H1 (cell line): ENCODE data around the gene BABAM2. TPM values are rescaled to one million over a fixed set of nuclear protein-coding genes. Genes with fewer than 3 reads are reported as not detected.

Source experiments
- CTCF ChIA-PET: fragments of 300-600 bp; sonication (Branson Sonifier 250); formaldehyde crosslinking; loops from one replicate; lab custom pipeline; 2021; ENCODE audit not compliant: partially characterized antibody; lab: Charles Lee
- POLR2A ChIA-PET: fragments of 300-600 bp; sonication (Branson Sonifier 250); formaldehyde crosslinking; loops from one replicate; lab custom pipeline; 2021; ENCODE audit warnings: inconsistent platforms; ENCODE audit not compliant: partially characterized antibody; lab: Charles Lee
- DNase-seq, 2 experiments: peaks; one replicate each; pipeline versions ENCODE4 v3.0.0 to v3.0.0-alpha.2; 2010 to 2022; ENCODE audit warnings: low spot score in 2 of 2, low read depth in 1 of 2, mixed read lengths in 1 of 2
- FAIRE-seq: peaks from 2 replicates; lab custom pipeline; 2011; peaks lifted over from hg19 to GRCh38; lab: Jason Lieb, UNC
- H2AFZ ChIP-seq: 2 replicates; pipeline ENCODE4 v1.8.1; 2012; ENCODE audit warnings: low read length, inconsistent platforms
- H2AK5ac ChIP-seq: 2 replicates; pipeline ENCODE4 v1.6.1; 2013; ENCODE audit warnings: low read depth, low read length
- H2BK120ac ChIP-seq: replicated peaks from 2 replicates; pipeline ENCODE3; 2013; ENCODE audit warnings: low read depth, low read length, inconsistent platforms
- H2BK12ac ChIP-seq: 2 replicates; pipeline ENCODE4 v1.6.1; 2013; ENCODE audit warnings: low read depth, low read length
- H2BK15ac ChIP-seq: 2 replicates; pipeline ENCODE4 v1.6.1; 2013; ENCODE audit warnings: low read length
- H2BK20ac ChIP-seq: 2 replicates; pipeline ENCODE4 v1.6.1; 2013; ENCODE audit warnings: low read length
- H2BK5ac ChIP-seq: 2 replicates; pipeline ENCODE4 v1.6.1; 2013; ENCODE audit warnings: low read depth, low read length
- H3K14ac ChIP-seq: 2 replicates; pipeline ENCODE4 v1.6.1; 2013; ENCODE audit warnings: inconsistent platforms; ENCODE audit not compliant: insufficient read length
- H3K18ac ChIP-seq: 2 replicates; pipeline ENCODE4 v1.6.1; 2013; ENCODE audit warnings: low read length; ENCODE audit errors: extremely low read depth
- H3K23ac ChIP-seq: 2 replicates; pipeline ENCODE4 v1.6.1; 2013; ENCODE audit warnings: inconsistent platforms; ENCODE audit not compliant: insufficient read length
- H3K23me2 ChIP-seq: 2 replicates; pipeline ENCODE4 v1.6.1; 2013; ENCODE audit warnings: low read depth, low read length
- H3K27ac ChIP-seq: 2 replicates; pipeline ENCODE4 v1.6.1; 2011; ENCODE audit warnings: low read depth, low read length, inconsistent platforms
- H3K27me3 ChIP-seq, 4 experiments: replicated peaks in 1 of 4; 1 replicate in 1 of 4; 2 replicates in 3 of 4; pipeline versions ENCODE4 v1.6.1 to v1.8.1; 2011 to 2013; ENCODE audit warnings: low read length in 3 of 4, mild to moderate bottlenecking in 3 of 4, inconsistent platforms in 2 of 4, mixed read lengths in 2 of 4, moderate library complexity in 1 of 4; ENCODE audit not compliant: control insufficient read depth in 3 of 4, insufficient read depth in 3 of 4; ENCODE audit errors: extremely low read depth in 1 of 4
- H3K36me3 ChIP-seq, 4 experiments: 2 replicates each; pipeline versions ENCODE4 v1.6.1 to v1.8.1; 2011 to 2013; ENCODE audit warnings: mild to moderate bottlenecking in 4 of 4, low read length in 3 of 4, moderate library complexity in 2 of 4, control low read depth in 1 of 4, inconsistent platforms in 1 of 4; ENCODE audit not compliant: insufficient read depth in 4 of 4, control insufficient read depth in 2 of 4
- H3K4ac ChIP-seq: replicated peaks from 2 replicates; pipeline ENCODE3; 2013; ENCODE audit warnings: low read length, low read depth, mixed read lengths, inconsistent platforms; ENCODE audit not compliant: insufficient read length
- H3K4me1 ChIP-seq, 4 experiments: replicated peaks in 1 of 4; 1 replicate in 1 of 4; 2 replicates in 3 of 4; pipeline versions ENCODE4 v1.6.1 to v1.8.1; 2011 to 2013; ENCODE audit warnings: low read length in 3 of 4, inconsistent platforms in 2 of 4, mixed read lengths in 1 of 4; ENCODE audit not compliant: insufficient read depth in 4 of 4, control insufficient read depth in 3 of 4
- H3K4me2 ChIP-seq, 2 experiments: 2 replicates each; pipeline versions ENCODE4 v1.6.1 to v1.8.1; 2011 to 2013; ENCODE audit warnings: low read depth in 2 of 2, low read length in 2 of 2, control low read depth in 1 of 2, inconsistent platforms in 1 of 2, mild to moderate bottlenecking in 1 of 2; ENCODE audit not compliant: insufficient read depth in 1 of 2
- H3K4me3 ChIP-seq, 4 experiments: fragments of 200-600, 300-600 bp in 1 of 4; sonication (generic), shearing (Covaris generic), sonication (Bioruptor Twin) in 1 of 4; 2 replicates each; pipeline versions ENCODE4 v1.5.1 to v1.8.1; 2011 to 2016; ENCODE audit warnings: low read length in 4 of 4, low read depth in 3 of 4, control low read depth in 2 of 4, inconsistent platforms in 2 of 4, mild to moderate bottlenecking in 2 of 4, mixed read lengths in 1 of 4, moderate library complexity in 1 of 4; ENCODE audit not compliant: insufficient read depth in 2 of 4; ENCODE audit errors: extremely low read depth in 1 of 4
- H3K56ac ChIP-seq: replicated peaks from 2 replicates; pipeline ENCODE3; 2013; ENCODE audit warnings: low read depth, mild to moderate bottlenecking, mixed read lengths, low read length, inconsistent platforms; ENCODE audit not compliant: insufficient read length
- H3K79me1 ChIP-seq: 2 replicates; pipeline ENCODE4 v1.6.1; 2013; ENCODE audit warnings: low read depth, low read length, control low read depth
- H3K79me2 ChIP-seq, 2 experiments: 2 replicates each; pipeline versions ENCODE4 v1.6.1 to v1.8.1; 2012 to 2013; ENCODE audit warnings: low read length in 2 of 2, mild to moderate bottlenecking in 2 of 2, inconsistent platforms in 1 of 2; ENCODE audit not compliant: insufficient read depth in 2 of 2, control insufficient read depth in 1 of 2
- H3K9ac ChIP-seq, 4 experiments: replicated peaks in 1 of 4; 1 replicate in 1 of 4; 2 replicates in 3 of 4; pipeline versions ENCODE4 v1.6.1 to v1.8.1; 2011 to 2013; ENCODE audit warnings: low read depth in 3 of 4, low read length in 3 of 4, control low read depth in 2 of 4, mild to moderate bottlenecking in 2 of 4, moderate library complexity in 2 of 4, inconsistent platforms in 1 of 4; ENCODE audit errors: extremely low read depth in 1 of 4
- H3K9me3 ChIP-seq, 2 experiments: 2 replicates each; pipeline versions ENCODE4 v1.6.1 to v1.8.1; 2012 to 2013; ENCODE audit warnings: mild to moderate bottlenecking in 2 of 2, moderate library complexity in 2 of 2, control low read depth in 1 of 2, inconsistent platforms in 1 of 2, low read depth in 1 of 2, low read length in 1 of 2, mixed read lengths in 1 of 2; ENCODE audit not compliant: insufficient read depth in 2 of 2
- H4K20me1 ChIP-seq, 2 experiments: replicated peaks in 1 of 2; 2 replicates each; pipeline versions ENCODE3 to v1.8.1; 2011 to 2013; ENCODE audit warnings: inconsistent platforms in 2 of 2, low read length in 2 of 2, mild to moderate bottlenecking in 1 of 2; ENCODE audit not compliant: insufficient read depth in 2 of 2, control insufficient read depth in 1 of 2
- H4K5ac ChIP-seq: 2 replicates; pipeline ENCODE4 v1.6.1; 2013; ENCODE audit warnings: low read length, low read depth, mixed read lengths, inconsistent platforms; ENCODE audit not compliant: insufficient read length
- H4K8ac ChIP-seq: 2 replicates; pipeline ENCODE4 v1.8.0; 2013; ENCODE audit warnings: mild to moderate bottlenecking, moderate library complexity, low read length, inconsistent platforms; ENCODE audit not compliant: insufficient read depth; ENCODE audit errors: extremely low read depth
- H4K91ac ChIP-seq: replicated peaks from 2 replicates; pipeline ENCODE3; 2013; ENCODE audit warnings: low read length, mixed read lengths, inconsistent platforms; ENCODE audit not compliant: insufficient read length
- BRCA1 ChIP-seq: IDR thresholded peaks from 2 replicates; pipeline ENCODE4 v1.6.1; 2012; ENCODE audit warnings: low read depth, low read length, improper control_type of control experiment
- EGR1 ChIP-seq: IDR thresholded peaks from 2 replicates; pipeline ENCODE4 v1.6.1; 2011; ENCODE audit warnings: low read depth, low read length, borderline replicate concordance
- GABPA ChIP-seq: IDR thresholded peaks from 2 replicates; pipeline ENCODE4 v1.6.1; 2011; ENCODE audit warnings: mild to moderate bottlenecking, low read length, moderate library complexity, borderline replicate concordance; ENCODE audit not compliant: insufficient read depth
- POLR2AphosphoS5 ChIP-seq: IDR thresholded peaks from 2 replicates; pipeline ENCODE4 v1.6.1; 2011; ENCODE audit warnings: low read depth, low read length
- POU5F1 ChIP-seq: IDR thresholded peaks from 2 replicates; pipeline ENCODE4 v1.6.1; 2011; ENCODE audit warnings: low read depth, mild to moderate bottlenecking, low read length, moderate library complexity
- RFX5 ChIP-seq: IDR thresholded peaks from 2 replicates; pipeline ENCODE4 v1.6.1; 2011; ENCODE audit warnings: low read depth, low read length, improper control_type of control experiment, borderline replicate concordance
- RXRA ChIP-seq: IDR thresholded peaks from 2 replicates; pipeline ENCODE4 v1.6.1; 2011; ENCODE audit warnings: low read depth, mild to moderate bottlenecking, low read length, moderate library complexity; ENCODE audit not compliant: insufficient read depth
- SAP30 ChIP-seq: fragments of 300-600 bp; sonication (generic); IDR thresholded peaks from 2 replicates; pipeline ENCODE4 v1.7.1; 2012; ENCODE audit warnings: low read length, moderate library complexity, mild to moderate bottlenecking, inconsistent platforms; ENCODE audit not compliant: insufficient read depth, insufficient replicate concordance
- SIRT6 ChIP-seq: IDR thresholded peaks from one replicate; pipeline ENCODE4 v1.7.1; 2012; ENCODE audit warnings: low read length, inconsistent platforms
- SIX5 ChIP-seq: IDR thresholded peaks from 2 replicates; pipeline ENCODE4 v1.6.1; 2011; ENCODE audit warnings: mild to moderate bottlenecking, low read depth, low read length
- SP4 ChIP-seq: IDR thresholded peaks from 2 replicates; pipeline ENCODE4 v1.6.1; 2012; ENCODE audit warnings: low read length, inconsistent platforms
- polyA plus RNA-seq, 7 experiments: library from polyadenylated mRNA; depleted of rRNA in 3 of 7; stranded (reverse) in 5 of 7; unstranded in 2 of 7; fragments of >200 nt in 5 of 7; fragments of 200-250 nt in 2 of 7; gene quantifications; 1 replicate in 5 of 7; 2 replicates in 1 of 7; 4 replicates in 1 of 7; pipeline versions ENCODE4 v1.2.1 to v1.2.3, GENCODE V29; 2011 to 2013; ENCODE audit warnings: missing spikeins in 2 of 7, mixed read lengths in 2 of 7
- total RNA-seq: library from RNA; stranded (reverse); fragmentation: NEBNext Ultra II Directional; extraction: Animal tissue kit (Norgen Biotek cat#: 25700); gene quantifications from 2 replicates; pipeline ENCODE4 v1.2.1, GENCODE V29; 2021
- TF ChIP-seq, protein P1 (sequence below), 3 experiments: IDR thresholded peaks; 1 replicate in 2 of 3; 2 replicates in 1 of 3; pipeline versions ENCODE4 v1.5.1 to v1.6.1; 2011; ENCODE audit warnings: low read length in 3 of 3, mild to moderate bottlenecking in 3 of 3, inconsistent platforms in 2 of 3, low read depth in 1 of 3, moderate library complexity in 1 of 3; ENCODE audit not compliant: insufficient read depth in 1 of 3; ENCODE audit errors: control extremely low read depth in 1 of 3

BABAM2 gene
- total and polyA plus RNA-seq, 2 of the 8 experiments (the other 6 are each of a cell fraction or from before 2014, with no cell fraction given), result 15.8 to 20.9 TPM

DNA sequence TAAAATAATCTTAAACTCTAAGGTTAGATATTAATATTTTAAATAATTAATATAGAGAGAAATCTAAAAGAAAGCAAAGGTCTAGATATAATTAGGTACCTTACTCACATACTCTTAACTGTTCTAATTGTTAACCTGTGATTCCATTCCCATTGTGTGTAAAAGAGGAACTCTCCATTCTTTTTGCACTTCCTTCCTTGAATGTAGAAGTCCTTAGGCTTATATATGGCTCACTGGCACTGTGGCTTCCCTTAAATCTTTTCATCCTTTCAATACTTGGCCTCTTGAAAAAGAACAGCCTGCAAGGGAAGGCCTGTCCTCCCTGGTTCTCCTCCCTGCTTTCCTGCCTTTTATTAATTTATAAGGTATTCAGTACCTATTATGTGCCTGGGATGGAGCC is 319.3 kb downstream of the BABAM2 start:
- no peak overlapping the region for H3K4me2 ChIP-seq
- no peak overlapping the region for H2BK15ac ChIP-seq
- no peak overlapping the region for H2BK12ac ChIP-seq
- TF ChIP-seq SIRT6, result no peak
- TF ChIP-seq, protein P1, sequence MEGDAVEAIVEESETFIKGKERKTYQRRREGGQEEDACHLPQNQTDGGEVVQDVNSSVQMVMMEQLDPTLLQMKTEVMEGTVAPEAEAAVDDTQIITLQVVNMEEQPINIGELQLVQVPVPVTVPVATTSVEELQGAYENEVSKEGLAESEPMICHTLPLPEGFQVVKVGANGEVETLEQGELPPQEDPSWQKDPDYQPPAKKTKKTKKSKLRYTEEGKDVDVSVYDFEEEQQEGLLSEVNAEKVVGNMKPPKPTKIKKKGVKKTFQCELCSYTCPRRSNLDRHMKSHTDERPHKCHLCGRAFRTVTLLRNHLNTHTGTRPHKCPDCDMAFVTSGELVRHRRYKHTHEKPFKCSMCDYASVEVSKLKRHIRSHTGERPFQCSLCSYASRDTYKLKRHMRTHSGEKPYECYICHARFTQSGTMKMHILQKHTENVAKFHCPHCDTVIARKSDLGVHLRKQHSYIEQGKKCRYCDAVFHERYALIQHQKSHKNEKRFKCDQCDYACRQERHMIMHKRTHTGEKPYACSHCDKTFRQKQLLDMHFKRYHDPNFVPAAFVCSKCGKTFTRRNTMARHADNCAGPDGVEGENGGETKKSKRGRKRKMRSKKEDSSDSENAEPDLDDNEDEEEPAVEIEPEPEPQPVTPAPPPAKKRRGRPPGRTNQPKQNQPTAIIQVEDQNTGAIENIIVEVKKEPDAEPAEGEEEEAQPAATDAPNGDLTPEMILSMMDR (IDR thresholded peaks at IDR 0.05; ENCODE audit: control extremely low read depth in 1 of 3, insufficient read depth in 1 of 3, low read depth in 1 of 3, low read length in 3 of 3), result no peak
- TF ChIP-seq SIX5, result no peak
- no peak for TF ChIP-seq SP4
- TF ChIP-seq POU5F1, result no peak
- TF ChIP-seq RXRA, result no peak
- no peak for TF ChIP-seq RFX5
- no peak for TF ChIP-seq EGR1
- no peak for TF ChIP-seq GABPA
- TF ChIP-seq BRCA1, result no peak
- no peak for TF ChIP-seq POLR2AphosphoS5
- TF ChIP-seq SAP30, result no peak
- H3K4ac ChIP-seq, result no peak overlapping the region
- H3K18ac ChIP-seq, result no peak overlapping the region
- H3K4me3 ChIP-seq, result no peak overlapping the region
- ChIA-PET POLR2A (no interaction called here), CTCF (interaction anchor here (0.6 kb wide), 1 partner anchor 15 kb away, joined by 3 read pairs; no protein-coding TSS in a partner anchor)
- no peak overlapping the region for H3K56ac ChIP-seq
- no peaks in the 10 kb centered on the region for H3K27me3 ChIP-seq
- H3K23ac ChIP-seq, result no peak overlapping the region
- H2BK20ac ChIP-seq, result no peak overlapping the region
- H3K9ac ChIP-seq, result no peak overlapping the region
- no peak overlapping the region for H4K5ac ChIP-seq
- no peak overlapping the region for H2BK120ac ChIP-seq
- no peak overlapping the region for H2AFZ ChIP-seq
- no peak overlapping the region for H4K91ac ChIP-seq
- H4K8ac ChIP-seq, result no peak overlapping the region
- no peaks in the 10 kb centered on the region for H3K4me1 ChIP-seq
- no peaks in the 10 kb centered on the region for H4K20me1 ChIP-seq
- FAIRE-seq (no peak), DNase-seq (no peak)
- H3K36me3 ChIP-seq, result no peaks in the 10 kb centered on the region
- no peak overlapping the region for H3K14ac ChIP-seq
- no peaks in the 10 kb centered on the region for H3K79me2 ChIP-seq
- H2BK5ac ChIP-seq, result no peak overlapping the region
- no peak overlapping the region for H3K27ac ChIP-seq
- no peaks in the 10 kb centered on the region for H3K9me3 ChIP-seq
- no peaks in the 10 kb centered on the region for H3K23me2 ChIP-seq
- H2AK5ac ChIP-seq, result no peak overlapping the region
- no peaks in the 10 kb centered on the region for H3K79me1 ChIP-seq
